ENCODE results near the gene NFX1.

- TF ChIP-seq, protein P1, sequence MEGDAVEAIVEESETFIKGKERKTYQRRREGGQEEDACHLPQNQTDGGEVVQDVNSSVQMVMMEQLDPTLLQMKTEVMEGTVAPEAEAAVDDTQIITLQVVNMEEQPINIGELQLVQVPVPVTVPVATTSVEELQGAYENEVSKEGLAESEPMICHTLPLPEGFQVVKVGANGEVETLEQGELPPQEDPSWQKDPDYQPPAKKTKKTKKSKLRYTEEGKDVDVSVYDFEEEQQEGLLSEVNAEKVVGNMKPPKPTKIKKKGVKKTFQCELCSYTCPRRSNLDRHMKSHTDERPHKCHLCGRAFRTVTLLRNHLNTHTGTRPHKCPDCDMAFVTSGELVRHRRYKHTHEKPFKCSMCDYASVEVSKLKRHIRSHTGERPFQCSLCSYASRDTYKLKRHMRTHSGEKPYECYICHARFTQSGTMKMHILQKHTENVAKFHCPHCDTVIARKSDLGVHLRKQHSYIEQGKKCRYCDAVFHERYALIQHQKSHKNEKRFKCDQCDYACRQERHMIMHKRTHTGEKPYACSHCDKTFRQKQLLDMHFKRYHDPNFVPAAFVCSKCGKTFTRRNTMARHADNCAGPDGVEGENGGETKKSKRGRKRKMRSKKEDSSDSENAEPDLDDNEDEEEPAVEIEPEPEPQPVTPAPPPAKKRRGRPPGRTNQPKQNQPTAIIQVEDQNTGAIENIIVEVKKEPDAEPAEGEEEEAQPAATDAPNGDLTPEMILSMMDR (IDR thresholded peaks at IDR 0.05; ENCODE audit: poor library complexity) = no peak
- TF ChIP-seq EZH2 (IDR thresholded peaks at IDR 0.05; ENCODE audit: borderline replicate concordance) (no peak), EZH2phosphoT487 (IDR thresholded peaks at IDR 0.05; ENCODE audit: low read depth, severe bottlenecking, unreplicated experiment) (no peak)
Observed at GRCh38 chr9:33265211-33265865, 25.0 kb upstream of the NFX1 start.

Measured in hepatocyte (in vitro differentiated cells).